BLaER1 (cell line): ENCODE measurements around the gene LYL1.
"Not testable (repeated sequence)": the region's sequence is repeated elsewhere in the genome, so short reads cannot be mapped to it uniquely, and the experiment has no call there.

Source experiments
- H3K27ac ChIP-seq: shearing (Covaris generic); formaldehyde crosslinking; 2 replicates; pipeline ENCODE4 v1.8.1; 2022
- H3K27me3 ChIP-seq: shearing (Covaris generic); formaldehyde crosslinking; 2 replicates; pipeline ENCODE4 v1.8.1; 2022
- H3K36me3 ChIP-seq: shearing (Covaris generic); formaldehyde crosslinking; 2 replicates; pipeline ENCODE4 v1.8.1; 2022
- H3K4me1 ChIP-seq: shearing (Covaris generic); formaldehyde crosslinking; 2 replicates; pipeline ENCODE4 v1.8.1; 2022
- H3K4me2 ChIP-seq: shearing (Covaris generic); formaldehyde crosslinking; 2 replicates; pipeline ENCODE4 v1.8.1; 2022
- H3K4me3 ChIP-seq: shearing (Covaris generic); formaldehyde crosslinking; 2 replicates; pipeline ENCODE4 v1.8.1; 2022
- H3K9ac ChIP-seq: shearing (Covaris generic); formaldehyde crosslinking; 2 replicates; pipeline ENCODE4 v1.8.1; 2022
- H3K9me3 ChIP-seq: shearing (Covaris generic); formaldehyde crosslinking; 2 replicates; pipeline ENCODE4 v1.8.1; 2022
- H4K20me1 ChIP-seq: shearing (Covaris generic); formaldehyde crosslinking; 2 replicates; pipeline ENCODE4 v1.8.1; 2022
- Cebpa-rat ChIP-seq: shearing (Covaris generic); IDR thresholded peaks from 2 replicates; pipeline ENCODE4 v1.8.1; 2022

The LYL1 gene

DNA sequence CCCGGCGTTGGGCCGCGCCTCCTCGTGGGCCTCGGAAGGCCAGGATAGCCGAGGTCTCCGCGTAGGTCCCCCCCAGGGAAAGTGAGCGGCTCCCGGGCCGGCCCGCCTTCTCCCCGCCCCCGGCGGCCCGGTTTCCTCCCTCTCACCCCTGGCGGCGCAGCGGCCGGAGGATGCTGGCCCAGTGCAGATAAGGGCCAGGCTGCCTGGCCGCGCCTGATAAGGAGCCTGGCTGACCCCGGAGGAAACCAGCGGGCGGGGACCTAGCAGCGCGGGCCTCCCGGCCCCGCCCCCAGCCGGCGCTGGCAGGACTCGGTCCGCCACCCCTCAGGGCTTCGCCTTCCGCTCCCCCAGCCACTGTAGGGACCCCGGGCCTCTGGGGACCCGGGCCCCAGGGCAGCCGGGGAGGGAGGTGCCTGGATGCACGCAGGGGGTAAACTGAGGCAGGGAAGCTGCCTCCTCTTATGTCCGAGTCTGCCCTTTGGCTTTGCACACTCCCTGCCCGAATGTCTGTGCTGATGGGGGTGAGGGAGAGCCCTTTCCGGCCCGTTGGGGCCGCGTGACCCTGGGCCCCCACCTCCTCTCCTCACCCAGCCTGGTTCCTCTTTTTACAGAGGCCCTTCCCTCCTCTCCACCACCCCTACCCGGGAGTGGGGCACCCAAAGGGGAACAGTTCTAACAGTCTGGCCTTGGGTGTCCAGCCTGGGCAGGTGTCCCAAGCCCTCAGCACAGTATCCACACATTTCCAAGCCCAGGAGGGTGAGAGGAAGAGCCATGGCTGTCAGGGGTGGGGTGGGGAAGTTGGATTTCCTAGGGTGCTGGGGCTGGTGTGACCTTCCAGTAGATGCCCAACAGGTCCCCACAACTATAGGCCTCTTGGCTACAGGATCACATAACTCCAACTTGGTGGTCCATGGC, at the start of gene LYL1:
Gene LYL1, minus strand, starts transcription at position 193 of the 915 bp plus-strand sequence. CDS start 1,687 bp downstream, outside the sequence.
- H3K4me3 ChIP-seq: peak within 1 kb of the TSS; percentile 89
- H4K20me1 ChIP-seq: peaks cover 36% of the 10 kb centered on the region
- peaks cover 11% of the 10 kb centered on the region; the same call in 1 of the 2 replicates for H3K27me3 ChIP-seq
- peak within 1 kb of the TSS; percentile 96 for H3K9ac ChIP-seq
- H3K27ac ChIP-seq: peak within 1 kb of the TSS; percentile 98
- no peaks in the 10 kb centered on the region for H3K9me3 ChIP-seq
- peak within 1 kb of the TSS; percentile 99 for H3K4me2 ChIP-seq
- TF ChIP-seq Cebpa-rat: no peak
- peaks cover 22% of the 10 kb centered on the region for H3K36me3 ChIP-seq
- peaks cover 79% of the 10 kb centered on the region for H3K4me1 ChIP-seq

GRCh38 chr19:13151605-13152355, 49.1 kb upstream of the LYL1 start:
- H3K36me3 ChIP-seq: peaks cover 10% of the 10 kb centered on the region; the same call in 1 of the 2 replicates
- no peaks in the 10 kb centered on the region for H3K9me3 ChIP-seq
- peak overlapping the region; percentile 95 for H3K9ac ChIP-seq
- H3K27me3 ChIP-seq: no peaks in the 10 kb centered on the region
- H4K20me1 ChIP-seq: peaks cover 26% of the 10 kb centered on the region
- H3K4me3 ChIP-seq: peak overlapping the region; percentile 100
- peak overlapping the region; percentile 97 for H3K4me2 ChIP-seq
- peaks cover 43% of the 10 kb centered on the region for H3K4me1 ChIP-seq
- no peak for TF ChIP-seq Cebpa-rat
- peak overlapping the region; percentile 98 for H3K27ac ChIP-seq

GRCh38 chr19:13150931-13151604, 48.4 kb upstream of the LYL1 start:
- Histone ChIP-seq H3K4me1 (peaks cover 36% of the 10 kb centered on the region), H3K4me3 (peak overlapping the region; percentile 100), H4K20me1 (peaks cover 26% of the 10 kb centered on the region), H3K36me3 (peaks cover 10% of the 10 kb centered on the region; the same call in 1 of the 2 replicates), H3K9me3 (no peaks in the 10 kb centered on the region), H3K27ac (peak overlapping the region; percentile 95), H3K9ac (peak overlapping the region; percentile 95), H3K4me2 (peak overlapping the region; percentile 96), H3K27me3 (no peaks in the 10 kb centered on the region)
- no peak for TF ChIP-seq Cebpa-rat

DNA sequence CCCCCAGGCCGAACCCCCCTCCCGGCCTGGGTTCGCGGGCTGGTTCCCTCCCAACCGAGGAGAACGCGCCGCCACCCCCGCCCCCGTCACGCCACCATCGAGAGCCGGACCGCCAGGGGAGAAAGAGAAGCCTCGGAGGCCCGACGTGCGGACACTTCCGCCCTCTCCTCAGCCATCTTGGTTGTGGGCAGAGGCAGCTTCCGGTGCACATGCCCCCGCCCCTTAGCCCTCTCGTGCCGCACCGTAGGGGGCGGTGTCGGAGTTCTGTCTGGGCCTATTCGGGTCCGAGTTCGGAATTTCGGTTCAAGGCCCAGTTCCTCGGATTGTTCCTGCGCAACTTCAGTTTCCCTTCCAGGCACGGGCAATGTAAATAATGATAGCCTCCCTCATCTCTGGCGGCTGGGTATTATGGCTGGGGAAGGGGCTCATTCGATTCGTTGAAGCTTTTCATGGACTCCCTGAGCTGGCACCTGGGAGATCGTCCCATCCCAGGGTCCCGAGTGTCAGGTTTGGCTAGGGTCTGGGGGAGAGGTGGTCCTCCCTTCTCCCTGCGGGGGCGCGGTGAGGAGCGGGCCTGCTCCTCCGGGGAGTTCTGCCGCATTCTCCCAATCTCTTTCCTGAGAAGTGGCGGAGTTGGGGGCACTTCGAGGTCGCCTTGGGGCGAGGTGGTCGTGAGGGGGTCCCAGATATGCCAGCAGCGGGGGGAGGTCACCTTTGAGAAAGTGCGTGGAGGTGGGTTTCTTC, 47.7 kb upstream of the LYL1 start, which contains the start of the genes IER2 and STX10:
Gene IER2, plus strand, starts transcription at position 225 of the 744 bp plus-strand sequence. CDS start 2,776 bp downstream, outside the sequence.
Gene STX10, minus strand, starts transcription at position 189 of the 744 bp plus-strand sequence. CDS start 202 bp downstream, outside the sequence.
- Histone ChIP-seq H3K36me3 (peaks cover 12% of the 10 kb centered on the region), H3K4me3 (peak within 1 kb of the TSS; percentile 100), H3K9me3 (no peaks in the 10 kb centered on the region), H3K9ac (peak within 1 kb of the TSS; percentile 95), H3K4me2 (peak within 1 kb of the TSS; percentile 96), H4K20me1 (peaks cover 25% of the 10 kb centered on the region), H3K27me3 (no peaks in the 10 kb centered on the region), H3K27ac (peak within 1 kb of the TSS; percentile 95), H3K4me1 (peaks cover 33% of the 10 kb centered on the region)
- TF ChIP-seq Cebpa-rat: no peak

DNA sequence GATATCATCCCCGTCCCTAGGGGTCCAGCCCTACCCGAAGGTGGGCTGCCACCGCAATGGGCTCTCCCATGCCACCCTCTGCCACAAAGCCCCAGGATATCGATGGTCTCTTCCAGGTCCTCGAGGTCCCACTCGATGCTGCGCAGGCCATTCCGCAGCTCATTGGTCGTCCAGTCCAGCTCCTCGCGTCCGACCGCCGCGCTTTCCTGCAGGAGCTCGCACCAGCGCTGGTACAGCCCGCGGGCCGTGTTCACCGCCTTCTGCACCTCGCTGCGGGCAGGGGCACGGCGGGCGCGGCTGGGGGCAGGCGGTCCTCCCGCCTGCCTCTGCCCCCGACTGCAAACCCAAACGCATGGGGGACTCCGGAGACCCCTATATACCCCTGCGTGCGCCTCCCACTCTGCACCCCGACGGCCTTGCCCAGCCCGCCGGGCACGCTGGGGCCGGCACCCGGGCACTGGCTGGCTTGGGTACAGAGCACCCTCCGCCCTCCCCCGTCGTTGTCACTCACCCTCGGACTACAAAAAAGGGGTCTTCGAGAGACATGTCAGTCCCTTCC, 47.0 kb upstream of the LYL1 start:
- Histone ChIP-seq H3K36me3 (peaks cover 18% of the 10 kb centered on the region), H3K27me3 (no peaks in the 10 kb centered on the region), H4K20me1 (peaks cover 18% of the 10 kb centered on the region), H3K27ac (peak overlapping the region; percentile 95), H3K4me1 (peaks cover 28% of the 10 kb centered on the region), H3K9ac (peak overlapping the region; percentile 95), H3K4me2 (peak overlapping the region; percentile 96), H3K9me3 (no peaks in the 10 kb centered on the region), H3K4me3 (peak overlapping the region; percentile 100)
- no peak for TF ChIP-seq Cebpa-rat

- not testable (repeated sequence) for H3K9me3 ChIP-seq, H3K27me3 ChIP-seq
- peak overlapping the region; percentile 95 for H3K9ac ChIP-seq
- peaks cover 28% of the 10 kb centered on the region for H3K4me1 ChIP-seq
- H3K4me3 ChIP-seq: peak overlapping the region; percentile 100
- peak overlapping the region; percentile 95 for H3K27ac ChIP-seq
- peak overlapping the region; percentile 96 for H3K4me2 ChIP-seq
- H3K36me3 ChIP-seq: peaks cover 19% of the 10 kb centered on the region
- peaks cover 13% of the 10 kb centered on the region for H4K20me1 ChIP-seq
- TF ChIP-seq Cebpa-rat: 0 out of 2 replicates have a peak, but pooled peaks have one; percentile 15
Observed at GRCh38 chr19:13149173-13149627, 46.5 kb upstream of the LYL1 start.

GRCh38 chr19:13146763-13147563, 44.3 kb upstream of the LYL1 start:
- H3K27me3 ChIP-seq: no peaks in the 10 kb centered on the region
- no peaks in the 10 kb centered on the region for H3K9me3 ChIP-seq
- H3K4me3 ChIP-seq: no peak overlapping the region
- peak overlapping the region; percentile 96; the same call in 1 of the 2 replicates for H3K4me2 ChIP-seq
- no peaks in the 10 kb centered on the region for H4K20me1 ChIP-seq
- no peak overlapping the region for H3K27ac ChIP-seq
- peaks cover 28% of the 10 kb centered on the region for H3K4me1 ChIP-seq
- no peak for TF ChIP-seq Cebpa-rat
- H3K36me3 ChIP-seq: peaks cover 34% of the 10 kb centered on the region
- H3K9ac ChIP-seq: no peak overlapping the region
